Measurements from ENCODE around the gene SEMA5A.

The SEMA5A gene

GRCh38 chr5:9482381-9482780 is 63.5 kb downstream of the SEMA5A start:
- Histone ChIP-seq H3K79me2 (ENCODE audit: low read length) (no peaks in the 10 kb centered on the region), H2AFZ (ENCODE audit: low read length) (no peak overlapping the region), H3K27me3 (replicated peaks; ENCODE audit: insufficient read depth, low read length) (no peaks in the 10 kb centered on the region), H3K9me3 (replicated peaks; ENCODE audit: insufficient read depth, low read length) (no peaks in the 10 kb centered on the region), H3K36me3 (replicated peaks; ENCODE audit: insufficient read depth, low read length) (no peaks in the 10 kb centered on the region), H4K20me1 (ENCODE audit: insufficient read depth, low read length) (no peaks in the 10 kb centered on the region), H3F3A (ENCODE audit: insufficient read depth, low read length) (no peaks in the 10 kb centered on the region), H3K4me3 (ENCODE audit: low read length) (no peak overlapping the region), H3K4me2 (ENCODE audit: low read depth, low read length) (no peak overlapping the region), H3K9me2 (replicated peaks; ENCODE audit: insufficient read depth, low read length) (no peaks in the 10 kb centered on the region), H3K9ac (ENCODE audit: low read length) (no peak overlapping the region), H3K4me1 (ENCODE audit: low read length) (no peaks in the 10 kb centered on the region), H3K27ac (ENCODE audit: low read length) (no peak overlapping the region)
- no peak for DNase-seq
- TF ChIP-seq, protein P1, sequence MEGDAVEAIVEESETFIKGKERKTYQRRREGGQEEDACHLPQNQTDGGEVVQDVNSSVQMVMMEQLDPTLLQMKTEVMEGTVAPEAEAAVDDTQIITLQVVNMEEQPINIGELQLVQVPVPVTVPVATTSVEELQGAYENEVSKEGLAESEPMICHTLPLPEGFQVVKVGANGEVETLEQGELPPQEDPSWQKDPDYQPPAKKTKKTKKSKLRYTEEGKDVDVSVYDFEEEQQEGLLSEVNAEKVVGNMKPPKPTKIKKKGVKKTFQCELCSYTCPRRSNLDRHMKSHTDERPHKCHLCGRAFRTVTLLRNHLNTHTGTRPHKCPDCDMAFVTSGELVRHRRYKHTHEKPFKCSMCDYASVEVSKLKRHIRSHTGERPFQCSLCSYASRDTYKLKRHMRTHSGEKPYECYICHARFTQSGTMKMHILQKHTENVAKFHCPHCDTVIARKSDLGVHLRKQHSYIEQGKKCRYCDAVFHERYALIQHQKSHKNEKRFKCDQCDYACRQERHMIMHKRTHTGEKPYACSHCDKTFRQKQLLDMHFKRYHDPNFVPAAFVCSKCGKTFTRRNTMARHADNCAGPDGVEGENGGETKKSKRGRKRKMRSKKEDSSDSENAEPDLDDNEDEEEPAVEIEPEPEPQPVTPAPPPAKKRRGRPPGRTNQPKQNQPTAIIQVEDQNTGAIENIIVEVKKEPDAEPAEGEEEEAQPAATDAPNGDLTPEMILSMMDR (IDR thresholded peaks at IDR 0.05; ENCODE audit: low read length): no peak
- no peak for TF ChIP-seq EZH2 (optimal IDR thresholded peaks at IDR 0.05; ENCODE audit: low read depth, low read length)
- no peak for TF ChIP-seq EZH2phosphoT487 (IDR thresholded peaks at IDR 0.05; ENCODE audit: low read length)

DNA sequence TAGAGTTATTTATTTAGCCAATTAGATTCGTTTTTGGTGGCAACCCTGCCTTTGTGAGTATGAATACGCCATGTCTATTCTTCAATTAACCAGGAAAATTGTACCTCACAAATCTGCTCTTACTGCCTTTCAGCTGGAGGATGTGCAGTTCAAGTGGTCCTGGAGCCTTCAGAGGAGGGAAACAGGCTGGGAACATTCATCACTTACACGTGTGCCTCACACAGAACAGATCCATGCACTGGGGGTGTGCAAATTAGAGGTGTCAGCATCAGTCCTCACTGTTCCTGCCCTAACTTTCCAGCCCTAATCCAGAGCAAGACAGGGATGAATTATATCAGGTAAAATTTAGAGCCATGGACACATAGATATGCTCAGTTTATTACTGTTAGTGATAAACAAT is 65.4 kb downstream of the SEMA5A start:
- Histone ChIP-seq H3K9me3 (replicated peaks; ENCODE audit: insufficient read depth, low read length) (no peaks in the 10 kb centered on the region), H3K4me1 (ENCODE audit: low read length) (no peaks in the 10 kb centered on the region), H3K9me2 (replicated peaks; ENCODE audit: insufficient read depth, low read length) (no peaks in the 10 kb centered on the region), H2AFZ (ENCODE audit: low read length) (no peak overlapping the region), H3K9ac (ENCODE audit: low read length) (no peak overlapping the region), H3K36me3 (replicated peaks; ENCODE audit: insufficient read depth, low read length) (no peaks in the 10 kb centered on the region), H3K79me2 (ENCODE audit: low read length) (no peaks in the 10 kb centered on the region), H3K4me3 (ENCODE audit: low read length) (no peak overlapping the region), H4K20me1 (ENCODE audit: insufficient read depth, low read length) (no peaks in the 10 kb centered on the region), H3F3A (ENCODE audit: insufficient read depth, low read length) (no peaks in the 10 kb centered on the region), H3K4me2 (ENCODE audit: low read depth, low read length) (no peak overlapping the region), H3K27ac (ENCODE audit: low read length) (no peak overlapping the region), H3K27me3 (replicated peaks; ENCODE audit: insufficient read depth, low read length) (no peaks in the 10 kb centered on the region)
- TF ChIP-seq, protein P1 (IDR thresholded peaks at IDR 0.05; ENCODE audit: low read length): no peak
- TF ChIP-seq EZH2phosphoT487 (IDR thresholded peaks at IDR 0.05; ENCODE audit: low read length) (no peak), EZH2 (optimal IDR thresholded peaks at IDR 0.05; ENCODE audit: low read depth, low read length) (no peak)
- DNase-seq: no peak

DNA sequence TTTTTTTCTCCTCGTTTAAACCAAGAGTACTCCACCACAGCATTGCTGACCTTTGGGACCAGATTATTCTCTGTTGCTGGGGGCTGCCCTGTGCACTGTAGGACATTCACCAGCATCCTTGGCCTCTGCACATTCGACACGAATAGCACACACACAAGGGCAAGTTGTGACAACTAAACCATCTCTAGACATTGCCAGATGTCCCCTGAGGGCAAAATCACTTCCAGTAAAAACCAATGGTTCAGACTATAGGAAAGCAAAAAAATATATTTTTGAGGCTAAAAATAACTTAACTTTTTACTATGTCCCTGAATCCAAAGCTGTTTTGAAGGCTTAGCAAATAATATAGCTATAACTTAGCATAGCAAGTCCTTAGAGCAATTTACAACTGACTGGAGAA is 65.9 kb downstream of the SEMA5A start:
- no peak for DNase-seq
- H3K9me3 ChIP-seq (replicated peaks; ENCODE audit: insufficient read depth, low read length): no peaks in the 10 kb centered on the region
- H3K4me3 ChIP-seq (ENCODE audit: low read length): no peak overlapping the region
- H2AFZ ChIP-seq (ENCODE audit: low read length): no peak overlapping the region
- H3K27me3 ChIP-seq (replicated peaks; ENCODE audit: insufficient read depth, low read length): no peaks in the 10 kb centered on the region
- H3K9ac ChIP-seq (ENCODE audit: low read length): no peak overlapping the region
- H3K27ac ChIP-seq (ENCODE audit: low read length): no peak overlapping the region
- no peaks in the 10 kb centered on the region for H3F3A ChIP-seq (ENCODE audit: insufficient read depth, low read length)
- H3K9me2 ChIP-seq (replicated peaks; ENCODE audit: insufficient read depth, low read length): no peaks in the 10 kb centered on the region
- no peak overlapping the region for H3K4me2 ChIP-seq (ENCODE audit: low read depth, low read length)
- no peaks in the 10 kb centered on the region for H3K79me2 ChIP-seq (ENCODE audit: low read length)
- no peak for TF ChIP-seq EZH2 (optimal IDR thresholded peaks at IDR 0.05; ENCODE audit: low read depth, low read length)
- no peaks in the 10 kb centered on the region for H4K20me1 ChIP-seq (ENCODE audit: insufficient read depth, low read length)
- H3K4me1 ChIP-seq (ENCODE audit: low read length): no peaks in the 10 kb centered on the region
- no peaks in the 10 kb centered on the region for H3K36me3 ChIP-seq (replicated peaks; ENCODE audit: insufficient read depth, low read length)

- TF ChIP-seq, protein P1 (IDR thresholded peaks at IDR 0.05; ENCODE audit: low read length): no peak
- TF ChIP-seq EZH2 (optimal IDR thresholded peaks at IDR 0.05; ENCODE audit: low read depth, low read length): no peak
- no peak for TF ChIP-seq EZH2phosphoT487 (IDR thresholded peaks at IDR 0.05; ENCODE audit: low read length)
- H3K9me2 ChIP-seq (replicated peaks; ENCODE audit: insufficient read depth, low read length): no peaks in the 10 kb centered on the region
Observed at GRCh38 chr5:9479361-9479760, 66.5 kb downstream of the SEMA5A start.

More at GRCh38 chr5:9479361-9479760, 66.5 kb downstream of the SEMA5A start:
- Histone ChIP-seq H3K79me2 (ENCODE audit: low read length) (no peaks in the 10 kb centered on the region), H4K20me1 (ENCODE audit: insufficient read depth, low read length) (no peaks in the 10 kb centered on the region), H3K9me3 (replicated peaks; ENCODE audit: insufficient read depth, low read length) (no peaks in the 10 kb centered on the region), H2AFZ (ENCODE audit: low read length) (no peak overlapping the region), H3K27me3 (replicated peaks; ENCODE audit: insufficient read depth, low read length) (no peaks in the 10 kb centered on the region), H3K36me3 (replicated peaks; ENCODE audit: insufficient read depth, low read length) (no peaks in the 10 kb centered on the region), H3K4me1 (ENCODE audit: low read length) (no peaks in the 10 kb centered on the region), H3K4me2 (ENCODE audit: low read depth, low read length) (no peak overlapping the region), H3K4me3 (ENCODE audit: low read length) (no peak overlapping the region), H3K9ac (ENCODE audit: low read length) (no peak overlapping the region), H3K27ac (ENCODE audit: low read length) (no peak overlapping the region), H3F3A (ENCODE audit: insufficient read depth, low read length) (no peaks in the 10 kb centered on the region)
- DNase-seq: no peak

Data from MM.1S (cell line).